Panc1 (cell line): ENCODE data around the gene RFX2. TPM values are rescaled to one million over a fixed set of nuclear protein-coding genes. Genes with fewer than 3 reads are reported as not detected.
A peak's percentile ranks its signal among the peaks of the same experiment; 100 is the strongest.

Experiments
- ATAC-seq: fragments of 200-7000 bp; cut with Tn5 transposase; 2 replicates; pipeline ENCODE4 v1.9.1; 2020; ENCODE audit warnings: mild to moderate bottlenecking, moderate library complexity
- BruUV-seq: library from RNA; stranded (reverse); fragments of 400-500 nt; replicated peaks from 2 replicates; lab custom pipeline; 2021; lab: Mats Ljungman, UMichigan
- CTCF ChIA-PET: fragments of 300-600 bp; sonication (Branson Sonifier 250); formaldehyde crosslinking; loops from one replicate; lab custom pipeline; 2022; ENCODE audit warnings: antibody characterized with exemption; lab: Charles Lee
- POLR2A ChIA-PET: fragments of 300-600 bp; sonication (Branson Sonifier 250); formaldehyde crosslinking; loops from one replicate; lab custom pipeline; 2022; ENCODE audit warnings: antibody characterized with exemption; lab: Charles Lee
- DNase-seq: peaks from one replicate; pipeline ENCODE4 v3.0.0-alpha.2; 2010; ENCODE audit warnings: low read depth, low spot score
- H3K27ac ChIP-seq: 2 replicates; pipeline ENCODE4 v1.5.1; 2011; ENCODE audit warnings: mild to moderate bottlenecking, low read length, inconsistent platforms
- H3K27me3 ChIP-seq: fragments of 200-500 bp; sonication (Bioruptor generic); 2 replicates; pipeline ENCODE4 v1.6.0; 2014; ENCODE audit warnings: low read length, inconsistent platforms; ENCODE audit not compliant: control insufficient read depth, insufficient read depth
- H3K36me3 ChIP-seq: fragments of 200-500 bp; sonication (Bioruptor generic); 2 replicates; pipeline ENCODE4 v1.5.1; 2014; ENCODE audit warnings: inconsistent platforms, mild to moderate bottlenecking, low read length, moderate library complexity; ENCODE audit not compliant: control insufficient read depth, insufficient read depth
- H3K4me1 ChIP-seq: 2 replicates; pipeline ENCODE4 v1.5.1; 2011; ENCODE audit warnings: inconsistent platforms, mild to moderate bottlenecking, low read length, moderate library complexity; ENCODE audit not compliant: control insufficient read depth, insufficient read depth
- H3K4me3 ChIP-seq, 2 experiments: 2 replicates each; pipeline ENCODE4 v1.5.1; 2011 to 2012; ENCODE audit warnings: low read depth in 2 of 2, low read length in 2 of 2, mild to moderate bottlenecking in 2 of 2, inconsistent platforms in 1 of 2, moderate library complexity in 1 of 2
- H3K9me3 ChIP-seq: fragments of 200-500 bp; sonication (Bioruptor generic); 2 replicates; pipeline ENCODE4 v1.5.1; 2014; ENCODE audit warnings: low read depth, mild to moderate bottlenecking, inconsistent platforms, low read length, moderate library complexity; ENCODE audit not compliant: control insufficient read depth, insufficient read depth
- POLR2AphosphoS5 ChIP-seq: IDR thresholded peaks from 2 replicates; pipeline ENCODE4 v1.6.1; 2012; ENCODE audit warnings: mild to moderate bottlenecking, low read depth, low read length, moderate library complexity
- SIN3A ChIP-seq: IDR thresholded peaks from 2 replicates; pipeline ENCODE4 v1.6.1; 2012; ENCODE audit warnings: low read depth, mild to moderate bottlenecking, low read length, moderate library complexity, borderline replicate concordance; ENCODE audit not compliant: insufficient read depth
- TCF7L2 ChIP-seq: IDR thresholded peaks from 2 replicates; pipeline ENCODE4 v1.6.1; 2011; ENCODE audit warnings: mild to moderate bottlenecking, low read depth, low read length, inconsistent platforms
- in situ Hi-C: cut with HindIII; loops from 2 replicates; pipeline ENCODE4 v1.10.0; 2016; ENCODE audit warnings: low sequenced_read_pairs, low pct_unique_long_range_greater_than_20kb
- intact Hi-C: fragments of 100-400 bp; cut with micrococcal nuclease; formaldehyde crosslinking; loops from one replicate; pipeline ENCODE4 v1.10.0; 2022; ENCODE audit not compliant: unreplicated experiment
- total RNA-seq: library from RNA; stranded (reverse); gene quantifications from one replicate; pipeline ENCODE4 v1.2.1, GENCODE V29; 2021; ENCODE audit not compliant: unreplicated experiment
- TF ChIP-seq, protein P1 (sequence below), 2 experiments: IDR thresholded peaks; 2 replicates each; pipeline ENCODE4 v1.6.1; 2011 to 2012; ENCODE audit warnings: low read depth in 2 of 2, control low read depth in 1 of 2, low read length in 1 of 2, mild to moderate bottlenecking in 1 of 2, moderate library complexity in 1 of 2; ENCODE audit not compliant: insufficient read depth in 1 of 2
- TF ChIP-seq, protein P2 (sequence below): fragments of 450-650 bp; IDR thresholded peaks from 2 replicates; pipeline ENCODE4 v1.5.1; 2017; ENCODE audit warnings: mild to moderate bottlenecking

Gene RFX2
- total RNA-seq, 1 experiment from 2014 or later = 8.0 TPM

DNA sequence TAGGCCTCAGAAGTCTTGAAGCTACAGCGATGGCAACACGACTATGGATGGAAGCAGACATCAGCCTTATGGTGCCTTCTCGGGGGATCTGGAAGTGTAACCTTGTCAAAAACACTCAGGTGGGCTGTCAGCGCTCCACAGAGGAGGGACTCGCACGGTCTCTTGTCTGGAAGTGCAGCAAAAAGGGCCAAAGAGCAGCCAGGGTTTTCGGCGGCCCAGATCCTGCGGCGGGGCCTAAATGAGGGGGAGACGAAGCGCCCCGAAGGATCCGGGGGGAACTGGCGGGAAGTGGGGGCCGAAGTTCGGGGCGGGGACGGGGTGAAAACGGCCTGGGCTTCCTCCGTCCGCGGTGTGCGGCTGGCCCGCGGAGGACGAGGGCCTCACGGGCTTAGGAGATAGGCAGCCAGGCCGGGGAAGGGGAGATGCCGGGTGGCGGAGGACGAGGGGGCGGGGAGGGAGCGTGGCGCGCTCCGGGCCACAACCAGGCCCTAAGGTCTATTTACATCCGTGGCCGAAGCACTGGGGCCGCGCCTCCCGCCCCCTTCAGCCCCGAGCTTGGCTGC is 133.0 kb downstream of the RFX2 start:
- Histone ChIP-seq H3K27ac (peak overlapping the region; percentile 85), H3K27me3 (no peaks in the 10 kb centered on the region), H3K4me1 (peaks cover 7% of the 10 kb centered on the region), H3K4me3 (peak overlapping the region; percentile 82), H3K36me3 (no peaks in the 10 kb centered on the region; the same call in 1 of the 2 replicates), H3K9me3 (no peaks in the 10 kb centered on the region)
- ChIA-PET POLR2A (no interaction called here), CTCF (no interaction called here)
- 0 out of 2 replicates have a peak, but pooled peaks have one; percentile 65 for TF ChIP-seq SIN3A
- TF ChIP-seq, protein P1, sequence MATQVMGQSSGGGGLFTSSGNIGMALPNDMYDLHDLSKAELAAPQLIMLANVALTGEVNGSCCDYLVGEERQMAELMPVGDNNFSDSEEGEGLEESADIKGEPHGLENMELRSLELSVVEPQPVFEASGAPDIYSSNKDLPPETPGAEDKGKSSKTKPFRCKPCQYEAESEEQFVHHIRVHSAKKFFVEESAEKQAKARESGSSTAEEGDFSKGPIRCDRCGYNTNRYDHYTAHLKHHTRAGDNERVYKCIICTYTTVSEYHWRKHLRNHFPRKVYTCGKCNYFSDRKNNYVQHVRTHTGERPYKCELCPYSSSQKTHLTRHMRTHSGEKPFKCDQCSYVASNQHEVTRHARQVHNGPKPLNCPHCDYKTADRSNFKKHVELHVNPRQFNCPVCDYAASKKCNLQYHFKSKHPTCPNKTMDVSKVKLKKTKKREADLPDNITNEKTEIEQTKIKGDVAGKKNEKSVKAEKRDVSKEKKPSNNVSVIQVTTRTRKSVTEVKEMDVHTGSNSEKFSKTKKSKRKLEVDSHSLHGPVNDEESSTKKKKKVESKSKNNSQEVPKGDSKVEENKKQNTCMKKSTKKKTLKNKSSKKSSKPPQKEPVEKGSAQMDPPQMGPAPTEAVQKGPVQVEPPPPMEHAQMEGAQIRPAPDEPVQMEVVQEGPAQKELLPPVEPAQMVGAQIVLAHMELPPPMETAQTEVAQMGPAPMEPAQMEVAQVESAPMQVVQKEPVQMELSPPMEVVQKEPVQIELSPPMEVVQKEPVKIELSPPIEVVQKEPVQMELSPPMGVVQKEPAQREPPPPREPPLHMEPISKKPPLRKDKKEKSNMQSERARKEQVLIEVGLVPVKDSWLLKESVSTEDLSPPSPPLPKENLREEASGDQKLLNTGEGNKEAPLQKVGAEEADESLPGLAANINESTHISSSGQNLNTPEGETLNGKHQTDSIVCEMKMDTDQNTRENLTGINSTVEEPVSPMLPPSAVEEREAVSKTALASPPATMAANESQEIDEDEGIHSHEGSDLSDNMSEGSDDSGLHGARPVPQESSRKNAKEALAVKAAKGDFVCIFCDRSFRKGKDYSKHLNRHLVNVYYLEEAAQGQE (IDR thresholded peaks at IDR 0.05; ENCODE audit: insufficient read depth in 1 of 2, low read depth in 2 of 2, low read length in 1 of 2) = no peak
- intact Hi-C loops = no loop called here
- in situ Hi-C loops = no loop called here
- DNase-seq (no peak), ATAC-seq (peak; percentile 41; the same call in 1 of the 2 replicates)
- no TSS peak for BruUV-seq

DNA sequence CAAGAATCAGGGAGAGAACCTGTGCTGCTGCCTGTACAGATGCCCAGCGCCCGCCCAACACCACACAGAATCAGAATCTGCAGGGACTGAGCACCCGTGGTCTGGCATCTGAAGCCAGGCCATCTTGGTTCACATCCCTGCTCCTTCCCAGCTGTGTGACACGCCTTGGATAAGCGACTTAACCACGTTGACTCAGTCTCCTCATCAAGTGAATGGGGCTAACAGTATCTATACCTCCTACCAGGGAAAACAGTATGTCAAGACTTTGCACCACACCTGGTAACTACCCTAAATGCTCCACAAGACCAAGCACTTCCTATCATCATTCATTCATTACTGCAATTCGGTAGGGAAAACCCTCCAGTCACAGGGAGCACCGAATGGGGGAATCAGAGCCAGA is 133.5 kb downstream of the RFX2 start:
- ATAC-seq (no peak), DNase-seq (no peak)
- no peaks in the 10 kb centered on the region; the same call in 1 of the 2 replicates for H3K36me3 ChIP-seq
- BruUV-seq = no TSS peak
- peaks cover 7% of the 10 kb centered on the region for H3K4me1 ChIP-seq
- in situ Hi-C loops (no loop called here), intact Hi-C loops (no loop called here)
- no peak for TF ChIP-seq POLR2AphosphoS5
- TF ChIP-seq, protein P2, sequence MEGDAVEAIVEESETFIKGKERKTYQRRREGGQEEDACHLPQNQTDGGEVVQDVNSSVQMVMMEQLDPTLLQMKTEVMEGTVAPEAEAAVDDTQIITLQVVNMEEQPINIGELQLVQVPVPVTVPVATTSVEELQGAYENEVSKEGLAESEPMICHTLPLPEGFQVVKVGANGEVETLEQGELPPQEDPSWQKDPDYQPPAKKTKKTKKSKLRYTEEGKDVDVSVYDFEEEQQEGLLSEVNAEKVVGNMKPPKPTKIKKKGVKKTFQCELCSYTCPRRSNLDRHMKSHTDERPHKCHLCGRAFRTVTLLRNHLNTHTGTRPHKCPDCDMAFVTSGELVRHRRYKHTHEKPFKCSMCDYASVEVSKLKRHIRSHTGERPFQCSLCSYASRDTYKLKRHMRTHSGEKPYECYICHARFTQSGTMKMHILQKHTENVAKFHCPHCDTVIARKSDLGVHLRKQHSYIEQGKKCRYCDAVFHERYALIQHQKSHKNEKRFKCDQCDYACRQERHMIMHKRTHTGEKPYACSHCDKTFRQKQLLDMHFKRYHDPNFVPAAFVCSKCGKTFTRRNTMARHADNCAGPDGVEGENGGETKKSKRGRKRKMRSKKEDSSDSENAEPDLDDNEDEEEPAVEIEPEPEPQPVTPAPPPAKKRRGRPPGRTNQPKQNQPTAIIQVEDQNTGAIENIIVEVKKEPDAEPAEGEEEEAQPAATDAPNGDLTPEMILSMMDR = no peak
- TF ChIP-seq, protein P1 (IDR thresholded peaks at IDR 0.05; ENCODE audit: insufficient read depth in 1 of 2, low read depth in 2 of 2, low read length in 1 of 2) = no peak
- no peak for TF ChIP-seq SIN3A
- no peak for TF ChIP-seq TCF7L2
- H3K27ac ChIP-seq = peak overlapping the region; percentile 85
- ChIA-PET POLR2A (no interaction called here), CTCF (interaction anchor here (0.7 kb wide), 1 partner anchor 28 kb away, joined by 4 read pairs; no protein-coding TSS in a partner anchor)
- H3K4me3 ChIP-seq = peak overlapping the region; percentile 82
- H3K27me3 ChIP-seq = no peaks in the 10 kb centered on the region
- no peaks in the 10 kb centered on the region for H3K9me3 ChIP-seq
